ENCODE data around the gene TARBP2. TPM values are rescaled to one million over a fixed set of nuclear protein-coding genes. Genes with fewer than 3 reads are reported as not detected.
"Not testable (repeated sequence)": the region's sequence is repeated elsewhere in the genome, so short reads cannot be mapped to it uniquely, and the experiment has no call there.

The TARBP2 gene
- polyA plus RNA-seq, 3 donors, result 16.6 to 39.4 (median 24.4) TPM

DNA sequence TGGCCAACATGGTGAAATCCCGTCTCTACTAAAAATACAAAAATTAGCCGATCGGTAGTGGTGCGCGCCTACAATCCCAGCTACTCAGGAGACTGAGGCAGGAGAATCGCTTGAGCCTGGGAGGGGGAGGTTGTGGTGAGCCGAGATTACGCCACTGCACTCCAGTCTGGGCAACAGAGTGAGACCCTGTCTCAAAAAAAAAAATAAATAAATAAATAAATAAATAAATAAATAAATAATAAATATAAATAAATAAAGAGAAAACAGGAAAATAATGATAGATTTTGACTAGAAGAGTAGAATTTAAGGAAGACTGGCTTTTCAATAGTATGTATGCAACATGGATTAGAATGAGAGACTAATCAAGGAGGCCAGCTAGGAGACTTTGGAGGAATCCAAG, 49.0 kb downstream of the TARBP2 start:
- DNase-seq, result not testable (repeated sequence)
- peak overlapping the region in 1 of 7 donors; percentile 6 for H3K27ac Mint-ChIP-seq

DNA sequence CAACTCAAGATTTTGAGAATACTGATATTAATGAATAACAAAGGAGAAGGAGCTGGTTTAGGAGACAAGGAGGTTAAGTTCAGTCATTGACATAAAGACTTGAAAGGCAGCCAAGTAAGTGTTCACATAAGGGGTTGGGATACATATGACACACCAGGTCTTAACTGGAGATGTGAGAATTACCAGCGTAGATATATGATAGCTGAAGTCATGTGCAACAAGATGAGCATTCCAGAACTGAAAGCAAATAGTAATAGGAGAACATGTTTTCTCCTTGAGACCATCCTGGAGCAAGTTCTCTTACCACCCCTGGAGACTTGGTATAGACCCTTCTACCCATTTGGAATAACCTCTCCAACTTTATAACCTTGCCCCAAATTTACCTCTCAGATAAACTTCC, 49.5 kb downstream of the TARBP2 start:
- H4K20me1 ChIP-seq (ENCODE audit: insufficient read depth, low read length), result no peaks in the 10 kb centered on the region
- peaks cover 39 to 57% of the 10 kb centered on the region in 2 donors for H3K36me3 Mint-ChIP-seq
- H3K27ac Mint-ChIP-seq, result peak overlapping the region in 1 of 7 donors; percentile 6

More for the DNA sequence above, 49.0 kb downstream of the TARBP2 start:
- H2AFZ ChIP-seq (ENCODE audit: insufficient read depth, low read depth, low read length, poor library complexity, severe bottlenecking); H3K27me3 ChIP-seq (ENCODE audit: control insufficient read depth in 2 of 2, insufficient read depth in 2 of 2, low read length in 2 of 2); H3K4me3 ChIP-seq (replicated peaks in 1 of 3; ENCODE audit: low read depth in 2 of 3, low read length in 3 of 3); H3K9me3 Mint-ChIP-seq; H3K4me3 Mint-ChIP-seq; H3K4me1 ChIP-seq (ENCODE audit: control insufficient read depth in 1 of 2, insufficient read depth in 2 of 2, low read length in 2 of 2); H3K9ac ChIP-seq (ENCODE audit: insufficient read depth, low read length, poor library complexity, severe bottlenecking); H3K27ac ChIP-seq (ENCODE audit: low read depth in 1 of 2, low read length in 2 of 2); H4K20me1 ChIP-seq (ENCODE audit: insufficient read depth, low read length); H3K79me2 ChIP-seq (ENCODE audit: insufficient read depth, low read length); H3K27me3 Mint-ChIP-seq (ENCODE audit: low read depth in 3 of 3); H3K9me3 ChIP-seq (replicated peaks in 1 of 2; ENCODE audit: control insufficient read depth in 1 of 2, insufficient read depth in 1 of 2, low read length in 2 of 2); intact Hi-C loops (cut with micrococcal nuclease); H3K4me1 Mint-ChIP-seq; H3K4me2 ChIP-seq (replicated peaks; ENCODE audit: extremely low read depth, low read length, poor library complexity, severe bottlenecking): not testable (repeated sequence)
- WGBS (ENCODE audit: insufficient coverage), result 95% methylated on average over 4 of the region's 8 CpGs
- peaks cover 38 to 57% of the 10 kb centered on the region in 2 donors for H3K36me3 Mint-ChIP-seq
- H3K36me3 ChIP-seq (replicated peaks in 1 of 2; ENCODE audit: control insufficient read depth in 1 of 2, insufficient read depth in 2 of 2, low read length in 2 of 2), result peaks cover 36 to 63% of the 10 kb centered on the region in 2 donors

More for the DNA sequence above, 49.5 kb downstream of the TARBP2 start:
- H3K4me2 ChIP-seq (replicated peaks; ENCODE audit: extremely low read depth, low read length, poor library complexity, severe bottlenecking), result no peak overlapping the region
- no peaks in the 10 kb centered on the region for H3K4me1 ChIP-seq (ENCODE audit: control insufficient read depth in 1 of 2, insufficient read depth in 2 of 2, low read length in 2 of 2)
- 80% methylated on average over 1 of the region's 1 CpG for WGBS (ENCODE audit: insufficient coverage)
- H3K36me3 ChIP-seq (replicated peaks in 1 of 2; ENCODE audit: control insufficient read depth in 1 of 2, insufficient read depth in 2 of 2, low read length in 2 of 2), result peaks cover 36 to 63% of the 10 kb centered on the region in 2 donors
- H3K4me3 ChIP-seq (replicated peaks in 1 of 3; ENCODE audit: low read depth in 2 of 3, low read length in 3 of 3), result no peak overlapping the region
- H3K27ac ChIP-seq (ENCODE audit: low read depth in 1 of 2, low read length in 2 of 2), result no peak overlapping the region
- no peaks in the 10 kb centered on the region for H3K9me3 ChIP-seq (replicated peaks in 1 of 2; ENCODE audit: control insufficient read depth in 1 of 2, insufficient read depth in 1 of 2, low read length in 2 of 2)
- TF ChIP-seq, protein P1, sequence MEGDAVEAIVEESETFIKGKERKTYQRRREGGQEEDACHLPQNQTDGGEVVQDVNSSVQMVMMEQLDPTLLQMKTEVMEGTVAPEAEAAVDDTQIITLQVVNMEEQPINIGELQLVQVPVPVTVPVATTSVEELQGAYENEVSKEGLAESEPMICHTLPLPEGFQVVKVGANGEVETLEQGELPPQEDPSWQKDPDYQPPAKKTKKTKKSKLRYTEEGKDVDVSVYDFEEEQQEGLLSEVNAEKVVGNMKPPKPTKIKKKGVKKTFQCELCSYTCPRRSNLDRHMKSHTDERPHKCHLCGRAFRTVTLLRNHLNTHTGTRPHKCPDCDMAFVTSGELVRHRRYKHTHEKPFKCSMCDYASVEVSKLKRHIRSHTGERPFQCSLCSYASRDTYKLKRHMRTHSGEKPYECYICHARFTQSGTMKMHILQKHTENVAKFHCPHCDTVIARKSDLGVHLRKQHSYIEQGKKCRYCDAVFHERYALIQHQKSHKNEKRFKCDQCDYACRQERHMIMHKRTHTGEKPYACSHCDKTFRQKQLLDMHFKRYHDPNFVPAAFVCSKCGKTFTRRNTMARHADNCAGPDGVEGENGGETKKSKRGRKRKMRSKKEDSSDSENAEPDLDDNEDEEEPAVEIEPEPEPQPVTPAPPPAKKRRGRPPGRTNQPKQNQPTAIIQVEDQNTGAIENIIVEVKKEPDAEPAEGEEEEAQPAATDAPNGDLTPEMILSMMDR (IDR thresholded peaks at IDR 0.05), result no peak
- H3K9ac ChIP-seq (ENCODE audit: insufficient read depth, low read length, poor library complexity, severe bottlenecking), result no peak overlapping the region
- no peaks in the 10 kb centered on the region for H3K27me3 ChIP-seq (ENCODE audit: control insufficient read depth in 2 of 2, insufficient read depth in 2 of 2, low read length in 2 of 2)
- no peaks in the 10 kb centered on the region for H3K4me1 Mint-ChIP-seq
- no peaks in the 10 kb centered on the region for H3K9me3 Mint-ChIP-seq
- H3K79me2 ChIP-seq (ENCODE audit: insufficient read depth, low read length), result peaks cover 5% of the 10 kb centered on the region
- H3K4me3 Mint-ChIP-seq, result no peak overlapping the region
- intact Hi-C loops (cut with micrococcal nuclease), result no loop called here
- DNase-seq, result no peak
- no peak overlapping the region for H2AFZ ChIP-seq (ENCODE audit: insufficient read depth, low read depth, low read length, poor library complexity, severe bottlenecking)
- H3K27me3 Mint-ChIP-seq (ENCODE audit: low read depth in 3 of 3), result no peaks in the 10 kb centered on the region

Data from CD14-positive monocyte (primary cell).